Dermis microvascular lymphatic vessel endothelial cell (primary cell): ENCODE results near the gene FAM53B. TPM values are rescaled to one million over a fixed set of nuclear protein-coding genes. Genes with fewer than 3 reads are reported as not detected.
A peak's percentile ranks its signal among the peaks of the same experiment; 100 is the strongest.

Experiments
- DNase-seq, 2 donors: peaks; one replicate each; pipeline versions ENCODE4 v3.0.0 to v3.0.0-alpha.2; 2010; ENCODE audit warnings: low read depth in 2 of 2
- total RNA-seq: library from RNA; depleted of rRNA; stranded (reverse); fragments of >200 nt; gene quantifications from 2 replicates; pipeline ENCODE4 v1.2.1, GENCODE V29; 2014

FAM53B gene
- total RNA-seq, 1 donor from 2014 or later: 14.9 TPM

DNA sequence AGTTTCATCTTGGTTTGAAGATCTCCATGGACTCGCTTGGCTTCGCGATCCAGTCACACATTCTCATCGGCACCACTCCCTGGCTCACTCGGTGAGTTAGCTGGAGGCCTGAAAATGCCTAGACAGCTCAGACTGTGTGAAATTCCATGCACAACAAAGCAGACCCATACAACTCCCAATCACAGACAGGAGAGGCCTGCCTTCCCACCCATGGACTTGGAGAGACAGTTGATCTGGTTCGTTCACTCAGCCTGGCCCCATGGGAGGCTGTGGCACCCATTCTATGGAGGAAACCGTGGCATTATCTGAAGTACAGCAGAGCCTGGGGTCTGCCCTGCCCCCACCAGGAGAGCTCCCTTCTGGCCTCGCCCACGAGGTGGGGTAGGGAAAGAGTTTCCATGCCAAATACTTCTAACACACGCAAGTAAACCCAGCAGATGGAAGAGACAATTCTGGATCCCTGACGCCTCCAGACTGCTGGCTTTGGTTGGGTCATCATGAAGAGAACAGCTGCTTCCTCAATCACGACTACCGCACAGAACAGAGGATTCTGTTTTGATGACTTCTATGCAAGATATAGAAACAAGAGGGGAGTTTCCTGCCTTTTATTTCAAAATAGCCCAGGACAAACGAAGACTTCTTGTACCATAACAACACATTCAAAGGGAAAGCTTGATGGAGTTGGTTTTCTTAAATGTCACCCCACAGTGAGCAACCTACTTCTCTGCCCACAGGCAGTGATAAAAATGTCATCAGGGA lies 15.9 kb downstream of the FAM53B start:
- DNase-seq: peak in 1 of 2 donors; percentile 83

DNA sequence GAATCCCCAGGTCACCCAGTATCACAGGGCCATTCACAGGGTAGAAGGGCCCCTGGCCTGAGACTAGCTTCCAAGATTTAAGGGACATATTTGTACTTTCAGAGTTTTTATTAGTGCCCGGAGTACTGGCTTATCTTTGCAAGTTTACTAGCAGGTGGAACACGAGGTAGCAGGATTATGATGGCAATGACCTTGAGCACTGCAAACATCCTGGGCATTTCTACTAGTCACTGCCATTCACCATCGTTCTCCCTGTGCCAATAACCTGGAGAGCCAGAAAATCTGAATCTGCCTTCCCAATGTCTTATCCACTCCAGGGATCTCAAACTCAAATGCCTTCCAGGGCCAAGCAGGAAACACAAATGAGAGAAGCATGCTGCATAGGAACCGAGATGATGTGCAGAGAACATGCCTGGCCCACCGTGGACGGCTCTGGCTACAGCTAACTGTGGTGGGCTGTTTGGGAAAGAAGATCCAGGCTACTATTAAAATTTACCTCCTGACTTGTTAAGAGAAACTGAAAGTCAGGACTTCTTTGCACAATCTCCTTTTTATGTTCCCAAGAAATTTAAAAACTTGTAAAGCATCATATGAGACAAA lies 16.7 kb downstream of the FAM53B start:
- no peak for DNase-seq

DNA sequence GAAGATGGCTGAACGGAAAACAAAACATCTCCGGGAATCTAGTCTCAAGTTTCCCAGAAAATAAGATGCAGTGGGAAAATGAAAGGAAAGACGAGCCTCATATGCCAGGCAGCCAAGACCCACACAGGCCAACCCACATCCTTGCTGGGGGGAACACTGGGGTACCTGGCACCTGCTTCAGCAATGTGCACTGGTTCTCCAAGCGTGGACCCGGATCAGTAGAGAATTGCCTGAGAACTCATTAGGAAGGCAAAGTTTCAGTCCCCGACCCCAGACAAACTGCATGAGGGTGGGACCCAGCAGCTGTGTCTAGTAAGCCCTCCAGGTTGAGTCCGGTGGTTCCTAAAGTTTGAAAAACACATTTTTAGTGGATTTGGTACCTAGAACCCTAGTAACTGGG lies 18.4 kb downstream of the FAM53B start:
- no peak for DNase-seq

DNA sequence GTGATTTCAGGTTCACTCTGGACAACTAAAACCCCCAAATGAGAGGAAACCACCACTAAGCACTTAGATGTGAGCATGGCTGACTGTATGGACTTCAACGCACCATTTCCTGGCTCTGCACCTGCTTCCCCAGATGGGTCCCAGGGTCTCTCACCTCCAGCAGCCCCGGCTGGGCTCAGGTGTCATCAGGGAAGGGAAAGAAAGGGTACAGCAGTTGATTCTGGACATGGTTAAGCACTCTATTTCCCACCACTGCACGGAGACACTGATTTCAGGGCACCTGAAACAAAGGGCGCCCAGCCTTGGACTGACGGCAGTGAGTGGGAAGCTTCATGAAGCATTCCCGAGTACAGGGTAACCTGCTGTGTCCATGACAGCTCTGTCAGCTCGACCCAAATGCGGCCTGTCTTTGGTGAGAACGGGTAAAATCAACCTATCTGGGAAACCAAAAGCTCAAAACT lies 19.0 kb downstream of the FAM53B start:
- DNase-seq: no peak

DNA sequence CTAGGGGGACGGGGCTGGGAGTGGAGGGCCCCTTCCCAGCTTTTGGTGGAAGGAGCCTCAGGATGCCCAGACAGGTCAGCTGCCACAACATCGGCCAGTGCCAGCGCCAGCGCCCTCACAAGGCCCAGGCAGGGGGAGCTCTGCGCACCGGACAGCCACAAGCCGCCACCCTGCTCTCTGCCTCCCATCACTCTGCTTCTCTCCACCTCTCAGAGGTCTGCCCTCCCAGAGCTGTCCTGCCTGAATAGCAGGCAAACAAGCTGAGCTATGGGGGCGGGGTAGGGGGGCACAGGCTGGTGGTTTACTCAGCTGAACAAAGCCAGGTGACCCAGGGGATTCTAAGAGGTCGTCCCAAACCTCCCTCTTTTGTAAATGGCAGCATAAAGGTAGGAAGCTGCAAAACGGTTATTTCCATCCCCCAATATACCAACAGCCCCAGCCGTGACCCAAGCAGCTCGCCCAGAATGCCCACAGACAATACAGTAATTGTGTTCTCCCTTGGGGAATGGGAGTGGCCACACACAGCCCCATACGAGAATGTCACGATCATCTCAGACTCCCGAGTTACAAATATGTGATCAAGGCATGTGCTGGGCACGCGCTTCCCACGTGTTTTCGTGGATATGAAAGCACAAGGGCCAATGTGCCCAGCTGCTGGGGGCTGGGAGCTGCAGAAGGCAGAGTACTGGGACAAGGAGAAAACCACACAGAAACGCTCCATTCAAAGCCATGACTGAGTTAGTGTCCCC lies 19.7 kb downstream of the FAM53B start:
- DNase-seq: no peak

DNA sequence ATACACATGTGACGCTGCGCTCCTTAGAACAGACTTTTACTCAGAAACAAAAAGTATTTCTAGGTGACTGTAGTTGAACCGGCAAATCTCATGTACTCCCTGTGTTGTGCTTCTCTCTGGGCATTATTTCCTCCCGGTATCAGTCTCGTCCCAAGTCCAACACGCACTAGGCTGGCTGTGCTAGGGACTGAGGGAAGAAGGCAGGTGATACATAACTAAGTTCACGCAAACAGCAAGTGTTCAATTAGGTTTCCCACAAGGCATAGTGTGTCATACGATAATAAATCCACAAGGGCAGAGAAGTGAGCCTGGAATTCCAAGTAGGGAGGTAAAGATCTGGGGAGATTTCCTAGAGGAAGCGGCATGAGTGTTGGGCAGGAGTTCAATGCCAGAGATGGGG lies 20.4 kb downstream of the FAM53B start:
- no peak for DNase-seq

DNA sequence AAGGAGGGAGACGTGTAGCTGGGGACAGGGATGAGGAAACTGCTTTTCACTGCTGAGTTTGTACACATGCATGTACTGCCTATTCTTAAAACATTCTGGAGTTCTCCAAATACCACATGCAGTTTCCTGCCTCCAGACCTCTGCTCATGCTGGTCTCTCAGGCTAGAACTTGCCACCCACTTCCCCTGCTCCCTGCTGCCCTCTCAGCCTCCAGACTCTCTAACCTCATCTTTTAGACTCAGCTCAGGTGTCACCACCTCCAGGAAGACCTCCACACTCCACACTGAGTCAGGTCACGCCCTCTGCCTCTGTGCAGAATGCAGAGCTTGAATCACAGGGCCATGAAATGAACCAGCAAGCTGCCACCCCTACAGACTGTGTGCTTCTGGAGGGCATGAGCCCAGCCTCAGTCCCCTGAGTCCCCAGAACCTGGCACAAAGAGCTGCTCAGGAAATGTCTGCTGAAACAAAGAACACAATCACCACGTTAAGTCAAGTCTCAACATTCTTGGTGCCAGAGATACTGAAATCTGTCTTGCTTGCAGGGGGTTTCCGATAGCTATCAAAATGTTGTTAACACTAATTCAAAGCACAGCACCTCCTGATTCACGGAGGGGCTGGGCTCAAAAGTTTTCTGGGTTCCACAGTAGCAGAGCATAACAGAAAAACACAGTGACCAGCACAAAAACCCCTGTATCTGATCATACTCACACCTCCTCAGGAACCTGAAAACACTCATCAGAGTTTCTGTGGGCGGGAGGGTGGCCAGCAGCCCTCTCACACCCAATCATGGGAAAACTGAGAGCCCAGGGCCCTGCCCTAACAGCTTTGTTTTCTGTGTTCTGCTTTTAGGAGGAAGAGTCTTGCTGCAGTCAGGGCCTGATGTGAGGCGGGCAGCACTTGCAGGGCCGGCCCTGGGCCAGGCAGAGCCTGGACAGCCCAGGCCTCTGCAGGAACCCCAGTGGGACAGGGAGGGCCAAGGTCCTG lies 21.1 kb downstream of the FAM53B start:
- DNase-seq: peak in 1 of 2 donors; percentile 46

DNA sequence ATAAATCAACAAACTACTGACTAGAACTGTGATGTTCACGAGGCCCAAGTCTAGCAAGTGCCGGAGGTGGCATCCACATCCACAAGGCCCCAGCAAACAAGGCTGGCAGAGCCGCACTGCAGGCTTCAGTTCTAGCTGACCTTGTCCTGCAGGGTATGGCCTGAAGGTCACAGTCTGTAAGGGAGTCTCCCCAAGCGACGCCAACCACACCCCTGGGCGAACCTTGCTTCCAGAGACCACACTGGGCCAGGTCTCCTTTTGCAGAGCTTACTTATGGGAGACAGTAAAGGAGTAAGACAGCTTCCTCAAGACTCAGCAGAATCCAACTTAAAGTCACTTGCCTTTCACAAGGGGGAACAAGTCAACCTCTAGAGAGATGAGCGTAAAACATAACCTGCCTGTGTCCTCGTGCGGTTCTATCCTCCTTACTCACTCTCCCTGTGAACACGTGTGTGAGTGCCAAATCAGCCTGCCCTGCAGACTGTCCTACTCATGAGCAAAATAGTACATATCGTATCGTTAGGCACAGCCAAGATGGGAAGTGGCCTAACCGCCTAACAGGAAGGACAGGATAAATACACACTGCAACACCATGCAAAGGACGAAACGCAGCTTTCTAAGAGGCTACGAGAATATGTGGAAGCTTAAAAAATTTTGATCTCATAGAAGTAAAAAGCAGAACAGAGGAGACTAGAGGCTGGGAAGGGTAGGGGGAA lies 22.7 kb downstream of the FAM53B start:
- DNase-seq: peak; percentile 64 to 70

DNA sequence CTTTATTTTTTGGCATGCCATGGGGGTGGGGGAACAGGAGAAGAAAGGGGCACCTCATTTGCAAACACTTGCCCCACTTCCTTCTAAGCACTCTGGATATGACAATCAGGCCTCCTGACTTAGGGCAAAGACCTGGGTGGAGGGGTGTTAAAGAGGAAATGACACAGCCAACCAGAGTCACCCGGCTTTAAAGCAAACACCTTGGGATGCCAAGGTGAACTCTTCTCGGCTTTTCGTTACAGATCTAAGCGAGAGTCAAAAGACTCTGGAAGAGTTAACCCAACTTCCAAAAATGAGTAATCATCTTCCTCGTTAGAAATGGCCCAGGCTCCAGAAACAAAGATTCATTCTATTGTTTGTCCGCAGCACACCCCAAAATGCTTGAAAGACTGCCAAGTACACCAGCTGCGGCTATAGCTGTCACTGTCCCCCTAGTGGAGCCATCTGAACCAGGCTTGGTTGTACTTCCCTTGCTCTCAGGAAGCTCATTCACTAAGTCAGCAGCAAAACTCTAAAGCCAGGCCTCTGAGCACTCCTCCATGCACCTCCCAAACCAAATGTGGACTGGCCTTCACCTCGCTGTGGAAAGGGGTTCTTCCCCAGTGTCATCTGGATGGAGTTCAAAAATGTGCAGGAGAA lies 24.8 kb downstream of the FAM53B start:
- DNase-seq: peak; percentile 80 to 88

DNA sequence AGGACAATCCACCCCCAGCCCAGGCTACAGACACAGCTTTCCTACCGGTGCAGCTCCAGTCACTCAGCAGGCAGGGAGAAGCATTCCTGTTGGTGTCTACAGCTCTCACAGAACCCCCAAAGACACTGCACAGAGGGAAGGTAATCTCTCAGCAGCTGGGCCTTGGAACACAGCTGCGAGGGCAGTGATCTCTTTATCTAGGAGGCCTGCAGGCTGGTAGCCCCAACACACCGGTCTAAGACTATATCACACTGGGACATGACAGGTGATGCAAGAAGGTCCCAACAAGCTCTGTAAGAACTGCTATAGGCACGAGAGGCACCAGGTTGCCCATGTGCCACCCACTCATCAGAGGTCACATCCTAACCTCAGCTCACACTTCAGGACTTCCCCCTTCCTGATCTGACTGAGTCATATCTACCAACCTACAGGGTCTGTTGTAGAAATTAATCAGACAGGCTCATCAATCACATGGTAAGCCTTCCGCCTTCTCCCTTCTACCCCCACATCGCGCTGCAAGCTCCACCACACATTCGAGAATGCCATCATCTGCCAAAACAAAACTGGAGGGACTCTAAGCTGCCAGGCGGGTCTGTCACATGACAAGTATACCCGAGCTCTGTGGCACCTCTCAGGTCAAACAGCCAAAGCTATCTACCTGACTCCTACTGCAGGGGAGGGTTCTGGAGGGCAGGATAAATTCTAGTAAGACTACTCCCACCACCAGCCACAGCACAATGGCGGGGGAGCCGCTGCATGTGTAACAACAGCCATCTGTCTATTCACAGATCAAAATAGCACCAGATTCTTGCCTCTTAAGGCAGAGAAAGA lies 26.1 kb downstream of the FAM53B start:
- DNase-seq: peak in 1 of 2 donors; percentile 66

DNA sequence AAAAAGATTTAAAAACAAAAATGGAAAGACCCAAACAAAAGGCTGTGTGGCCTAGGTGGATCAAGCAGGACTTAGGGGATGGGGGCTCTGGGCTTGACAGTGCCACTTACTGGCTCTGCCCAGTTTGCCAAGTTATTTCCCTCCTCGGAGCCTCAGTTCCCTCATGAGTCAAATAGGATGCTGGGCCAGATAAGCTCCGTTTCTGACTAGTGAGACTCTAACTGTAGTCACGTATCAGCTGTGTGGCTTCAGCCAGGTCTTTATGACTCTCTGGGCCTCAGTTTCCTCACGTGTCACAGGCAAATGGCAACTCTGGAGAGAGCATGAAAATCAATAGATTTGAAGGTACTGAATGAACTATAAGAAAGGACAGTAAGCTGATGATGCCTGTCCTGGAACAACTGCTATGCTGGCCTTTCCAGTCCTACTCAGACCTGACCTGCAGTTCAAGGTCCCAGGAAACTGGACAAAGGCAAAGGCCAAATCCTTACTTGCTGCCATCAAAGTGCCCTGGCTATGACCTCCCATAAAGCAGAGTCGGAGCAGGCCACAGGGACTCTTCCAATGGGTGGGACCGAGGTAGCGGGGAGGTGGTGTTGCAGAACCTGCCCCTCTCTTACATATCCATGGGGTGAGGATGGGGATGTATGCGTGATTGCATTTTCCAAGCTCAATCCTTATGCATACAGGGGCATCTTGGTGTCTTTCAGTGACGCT lies 27.0 kb downstream of the FAM53B start:
- DNase-seq: no peak

DNA sequence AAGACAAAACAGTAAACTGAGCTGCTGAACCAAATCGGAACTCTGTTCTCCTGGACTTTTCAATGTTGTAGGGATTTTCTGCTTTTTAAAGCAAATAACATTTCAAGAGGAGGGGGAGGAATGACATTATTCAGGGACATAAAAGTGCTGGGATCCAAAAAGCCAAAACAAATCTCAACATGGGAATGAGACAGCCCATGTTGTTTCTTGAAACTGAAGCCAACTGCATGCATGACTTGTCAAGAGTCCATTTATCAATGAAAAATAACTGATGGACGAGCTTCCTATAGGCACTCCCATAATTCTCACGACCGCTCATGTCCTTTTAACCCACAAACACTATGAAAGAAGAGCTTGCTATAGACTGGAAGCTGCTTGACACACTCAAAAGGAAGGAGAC lies 27.8 kb downstream of the FAM53B start:
- DNase-seq: no peak

DNA sequence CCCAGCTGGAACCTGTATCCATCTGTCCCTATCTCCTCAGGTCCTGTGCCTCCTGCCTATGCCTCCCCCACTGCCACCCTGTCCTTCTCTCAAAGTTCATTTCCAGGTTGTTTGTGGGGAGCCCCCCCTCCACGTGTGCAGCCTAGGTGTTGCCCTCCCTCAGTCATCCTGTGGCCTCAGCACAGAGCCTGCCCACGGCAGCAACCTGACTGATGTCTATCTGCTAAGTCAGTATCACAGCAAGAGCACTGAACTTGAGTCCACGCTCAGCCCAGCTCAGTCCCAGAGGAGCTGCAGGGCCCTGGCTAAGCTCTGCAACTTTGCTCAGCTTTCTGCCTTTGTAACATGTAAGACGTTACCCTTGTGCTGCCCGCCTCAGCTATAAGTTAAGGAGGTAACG lies 28.7 kb downstream of the FAM53B start:
- no peak for DNase-seq

DNA sequence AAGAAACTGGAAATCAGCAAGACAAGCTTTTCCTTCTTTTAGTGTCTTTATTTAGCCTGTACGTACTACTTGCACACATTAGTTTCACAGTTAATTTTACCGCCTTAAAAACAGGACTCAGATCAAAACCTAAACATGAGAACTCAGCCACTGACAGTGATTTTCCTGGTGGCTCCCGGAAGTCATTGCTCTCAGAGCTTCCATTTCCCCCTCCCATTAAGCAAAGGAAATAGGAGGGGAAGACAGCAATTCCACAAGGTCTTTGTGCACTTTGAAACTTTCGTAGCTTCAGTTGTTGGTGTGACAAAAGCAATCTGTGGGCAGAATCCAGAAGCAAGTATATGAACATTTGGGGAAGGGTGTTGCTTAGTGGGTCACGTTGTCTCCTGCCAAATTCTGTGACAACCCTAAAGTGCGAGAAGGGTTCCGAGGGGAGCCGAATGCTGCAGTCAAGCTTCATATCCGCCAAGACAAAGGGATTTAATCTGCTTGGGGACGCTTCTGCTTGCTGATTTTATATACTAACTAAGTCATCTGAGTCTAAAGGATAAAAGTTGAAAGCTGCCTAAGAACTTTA lies 30.4 kb downstream of the FAM53B start:
- DNase-seq: peak in 1 of 2 donors; percentile 24

DNA sequence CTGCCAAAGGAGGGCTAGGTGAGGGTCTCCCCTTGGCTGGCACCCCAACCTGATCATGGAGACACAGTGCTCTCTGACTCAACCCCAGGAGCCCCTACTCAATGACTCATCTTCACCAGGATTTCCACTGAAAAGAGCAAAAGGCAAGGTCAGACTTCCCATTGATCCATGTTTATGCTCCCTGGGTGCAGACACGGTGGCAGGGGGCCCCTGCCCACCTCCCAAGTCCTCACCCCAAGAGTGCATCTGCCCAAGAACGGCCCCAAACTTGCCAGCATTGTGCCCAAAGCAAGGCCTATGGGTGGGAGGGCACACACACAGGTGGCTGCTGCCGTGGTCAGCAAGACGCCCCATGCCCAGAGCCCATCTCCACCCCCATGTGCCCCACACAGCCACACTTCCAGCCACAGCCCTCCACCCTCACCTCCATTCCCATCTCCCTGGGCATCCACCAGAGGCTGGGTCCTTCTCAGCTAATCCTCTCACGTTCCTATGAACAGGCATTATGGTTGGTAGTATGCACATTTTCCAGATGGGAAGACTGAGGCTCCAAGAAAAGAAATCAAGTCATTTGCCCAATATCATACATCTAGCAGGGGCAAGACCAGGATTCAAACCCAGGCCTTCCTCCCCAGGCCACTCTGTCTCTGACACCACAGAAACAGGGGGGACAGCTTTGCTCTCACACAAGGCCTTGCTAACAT lies 31.3 kb downstream of the FAM53B start:
- DNase-seq: no peak

DNA sequence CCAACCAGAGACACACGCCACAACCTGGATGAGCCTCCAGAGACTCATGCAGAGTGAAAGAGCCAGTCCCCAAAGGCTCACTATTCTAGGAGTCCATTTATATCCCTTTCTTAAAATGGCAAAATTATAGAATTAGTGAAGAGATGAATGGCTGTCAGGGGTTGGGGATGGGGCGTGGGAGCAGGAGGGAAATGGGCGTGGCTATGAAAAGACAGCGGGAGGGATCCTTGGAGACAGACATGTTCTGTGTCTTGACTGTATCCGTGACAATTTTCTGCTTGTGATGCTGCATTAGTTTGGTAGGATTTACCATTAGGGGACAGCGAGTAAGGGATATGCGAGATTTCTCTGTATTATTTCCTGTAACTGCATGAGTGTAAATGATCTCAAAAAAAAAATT lies 33.0 kb downstream of the FAM53B start:
- no peak for DNase-seq

DNA sequence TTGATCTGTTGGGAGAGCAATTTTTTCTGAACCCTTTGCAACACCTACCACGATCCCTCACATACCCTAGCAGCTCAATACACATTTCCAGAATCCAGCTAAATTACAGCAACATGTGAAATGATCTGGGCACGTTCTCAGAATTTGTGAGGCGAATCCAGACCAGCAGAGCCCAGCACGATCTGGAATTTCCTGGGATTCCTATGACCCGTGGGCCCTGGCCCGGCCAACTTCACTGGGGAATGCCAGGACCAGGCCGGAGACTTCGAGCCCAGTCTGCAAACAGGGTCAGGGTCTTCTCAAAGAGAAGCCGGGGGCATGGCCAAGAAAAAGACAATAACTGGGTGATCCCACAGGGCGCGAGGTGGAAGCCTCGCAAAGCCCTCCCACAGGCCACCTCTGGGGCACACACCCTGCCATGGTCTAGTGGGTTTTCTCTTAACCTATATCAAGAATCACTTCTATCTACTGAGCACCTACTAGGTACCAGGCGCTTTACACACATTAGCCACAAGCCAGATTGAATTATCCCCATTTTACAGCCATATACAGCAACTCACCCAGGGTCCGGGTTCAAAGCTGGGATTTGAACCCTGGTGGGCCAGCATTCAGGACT lies 33.8 kb downstream of the FAM53B start:
- no peak for DNase-seq
